HG02970 (cell line): ENCODE measurements around the gene ATP9B.
"Not testable (repeated sequence)": the region's sequence is repeated elsewhere in the genome, so short reads cannot be mapped to it uniquely, and the experiment has no call there.

Experiments used
- ATAC-seq: cut with Tn5 transposase; IDR thresholded peaks from one replicate; pipeline ENCODE4 v1.9.1; 2021; ENCODE audit warnings: mild to moderate bottlenecking, moderate library complexity, moderate number of reproducible peaks; ENCODE audit not compliant: unreplicated experiment, low FRiP score

Gene ATP9B

GRCh38 chr18:79271812-79272211, 202.6 kb downstream of the ATP9B start:
- ATAC-seq: not testable (repeated sequence)

GRCh38 chr18:79272916-79273315, 203.7 kb downstream of the ATP9B start:
- ATAC-seq: no peak

GRCh38 chr18:79274823-79275222, 205.6 kb downstream of the ATP9B start:
- ATAC-seq: no peak

GRCh38 chr18:79275461-79275860, 206.3 kb downstream of the ATP9B start:
- no peak for ATAC-seq

- ATAC-seq: no peak
These were observed 206.8 kb downstream of the ATP9B start for GRCh38 chr18:79275992-79276391.

- ATAC-seq: no peak
These were observed 209.7 kb downstream of the ATP9B start for GRCh38 chr18:79278896-79279295.

GRCh38 chr18:79283131-79283810, 214.1 kb downstream of the ATP9B start:
- no peak for ATAC-seq

- ATAC-seq: no peak
These were observed 214.7 kb downstream of the ATP9B start for GRCh38 chr18:79283929-79284328.

GRCh38 chr18:79285191-79285590, 216.0 kb downstream of the ATP9B start:
- ATAC-seq: not testable (repeated sequence)

- ATAC-seq: not testable (repeated sequence)
These were observed 221.2 kb downstream of the ATP9B start for GRCh38 chr18:79290409-79290808.

GRCh38 chr18:79290876-79291275, 221.7 kb downstream of the ATP9B start:
- ATAC-seq: no peak

GRCh38 chr18:79294235-79294634, 225.0 kb downstream of the ATP9B start:
- ATAC-seq: no peak

- ATAC-seq: no peak
These were observed 230.1 kb downstream of the ATP9B start for GRCh38 chr18:79299272-79299671.

- ATAC-seq: no peak
These were observed 230.5 kb downstream of the ATP9B start for GRCh38 chr18:79299711-79300110.

GRCh38 chr18:79300413-79300812, 231.2 kb downstream of the ATP9B start:
- ATAC-seq: no peak

- ATAC-seq: no peak
These were observed 232.9 kb downstream of the ATP9B start for GRCh38 chr18:79302120-79302519.

GRCh38 chr18:79305911-79306310, 236.7 kb downstream of the ATP9B start:
- ATAC-seq: no peak

- ATAC-seq: no peak
These were observed 240.6 kb downstream of the ATP9B start for GRCh38 chr18:79309614-79310358.

GRCh38 chr18:79314838-79315388, 245.7 kb downstream of the ATP9B start:
- no peak for ATAC-seq

- ATAC-seq: no peak
These were observed 246.4 kb downstream of the ATP9B start for GRCh38 chr18:79315596-79315995.

GRCh38 chr18:79317703-79318102, 248.5 kb downstream of the ATP9B start:
- ATAC-seq: no peak
